ENCODE measurements around the gene SV2A.
"Not testable (repeated sequence)": the region's sequence is repeated elsewhere in the genome, so short reads cannot be mapped to it uniquely, and the experiment has no call there.

- TF ChIP-seq MAX (CRISPR knock-in tag; IDR thresholded peaks at IDR 0.05); CTCF (IDR thresholded peaks at IDR 0.05); AFF4 (CRISPR knock-in tag; IDR thresholded peaks at IDR 0.05; ENCODE audit: borderline replicate concordance); RELA (CRISPR knock-in tag; IDR thresholded peaks at IDR 0.05; ENCODE audit: borderline replicate concordance); AR (CRISPR knock-in tag; IDR thresholded peaks at IDR 0.05); USF2 (CRISPR knock-in tag; IDR thresholded peaks at IDR 0.05); SP1 (CRISPR knock-in tag; conservative IDR thresholded peaks at IDR 0.05); GABPB1 (CRISPR knock-in tag; IDR thresholded peaks at IDR 0.05); ATF6 (CRISPR knock-in tag; IDR thresholded peaks at IDR 0.05); E2F5 (CRISPR knock-in tag; IDR thresholded peaks at IDR 0.05); ATF3 (CRISPR knock-in tag; conservative IDR thresholded peaks at IDR 0.05); ELF4 (CRISPR knock-in tag; IDR thresholded peaks at IDR 0.05; ENCODE audit: low read depth); ZNF263 (CRISPR knock-in tag; IDR thresholded peaks at IDR 0.05; ENCODE audit: low read depth): not testable (repeated sequence)
Observed at GRCh38 chr1:149957548-149957947, 39.9 kb upstream of the SV2A start.
